IPS-15b (cell line): Measurements from ENCODE around the gene DQX1.

Experiments used
- H3K27me3 ChIP-seq: one replicate; pipeline ENCODE4 v1.6.1; 2013; ENCODE audit warnings: low read length; ENCODE audit not compliant: control insufficient read depth, insufficient read depth
- H3K36me3 ChIP-seq: one replicate; pipeline ENCODE4 v1.6.1; 2013; ENCODE audit warnings: low read length; ENCODE audit not compliant: control insufficient read depth, insufficient read depth
- H3K4me1 ChIP-seq: one replicate; pipeline ENCODE4 v1.6.1; 2013; ENCODE audit warnings: mild to moderate bottlenecking, low read length; ENCODE audit not compliant: control insufficient read depth, insufficient read depth
- H3K4me3 ChIP-seq: one replicate; pipeline ENCODE4 v1.5.1; 2013; ENCODE audit warnings: low read depth, low read length
- H3K9ac ChIP-seq: one replicate; pipeline ENCODE4 v1.6.1; 2013; ENCODE audit warnings: low read depth, mild to moderate bottlenecking, low read length
- H3K9me3 ChIP-seq: one replicate; pipeline ENCODE4 v1.6.1; 2013; ENCODE audit warnings: mild to moderate bottlenecking, low read length; ENCODE audit not compliant: control insufficient read depth, insufficient read depth

DQX1 gene

DNA sequence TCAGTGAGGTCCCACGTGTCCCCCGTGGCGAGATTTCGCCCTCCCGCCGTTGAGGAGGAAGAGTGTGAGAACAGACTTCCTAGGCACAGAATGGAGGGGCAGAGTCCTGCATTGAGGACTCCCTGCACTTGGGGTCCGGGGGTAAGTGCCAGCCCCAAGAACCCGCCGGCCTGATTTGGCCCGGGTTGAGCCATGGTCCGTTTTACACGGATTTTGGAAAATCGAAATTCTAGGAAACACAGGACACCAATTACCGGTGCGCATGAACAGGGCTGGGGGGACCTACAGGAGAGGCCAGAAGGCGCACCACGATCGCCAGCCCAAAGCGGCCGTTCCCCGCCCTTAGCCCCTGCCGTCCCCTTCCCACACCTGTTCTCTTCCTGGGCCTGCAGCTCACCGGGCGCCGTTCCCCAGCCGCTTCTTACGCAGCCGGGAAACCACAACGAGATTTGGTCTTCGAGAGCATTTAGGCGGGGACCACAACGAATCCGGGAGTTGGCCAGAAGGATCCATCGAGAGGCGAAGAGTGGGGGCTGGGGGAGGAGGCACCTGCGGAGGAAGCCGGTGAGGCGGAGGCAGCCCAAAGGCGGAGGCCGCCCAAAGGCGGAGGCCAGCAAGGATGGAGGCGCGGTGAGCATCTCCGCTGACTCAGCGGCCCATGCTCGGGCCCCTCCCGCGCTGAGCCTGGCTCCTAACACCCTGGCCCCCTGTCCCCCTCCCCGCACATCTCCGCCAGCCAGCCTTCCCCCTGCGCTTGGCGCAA, 12.2 kb downstream of the DQX1 start:
- no peak overlapping the region for H3K9ac ChIP-seq
- H3K27me3 ChIP-seq, result peaks cover 99% of the 10 kb centered on the region

DNA sequence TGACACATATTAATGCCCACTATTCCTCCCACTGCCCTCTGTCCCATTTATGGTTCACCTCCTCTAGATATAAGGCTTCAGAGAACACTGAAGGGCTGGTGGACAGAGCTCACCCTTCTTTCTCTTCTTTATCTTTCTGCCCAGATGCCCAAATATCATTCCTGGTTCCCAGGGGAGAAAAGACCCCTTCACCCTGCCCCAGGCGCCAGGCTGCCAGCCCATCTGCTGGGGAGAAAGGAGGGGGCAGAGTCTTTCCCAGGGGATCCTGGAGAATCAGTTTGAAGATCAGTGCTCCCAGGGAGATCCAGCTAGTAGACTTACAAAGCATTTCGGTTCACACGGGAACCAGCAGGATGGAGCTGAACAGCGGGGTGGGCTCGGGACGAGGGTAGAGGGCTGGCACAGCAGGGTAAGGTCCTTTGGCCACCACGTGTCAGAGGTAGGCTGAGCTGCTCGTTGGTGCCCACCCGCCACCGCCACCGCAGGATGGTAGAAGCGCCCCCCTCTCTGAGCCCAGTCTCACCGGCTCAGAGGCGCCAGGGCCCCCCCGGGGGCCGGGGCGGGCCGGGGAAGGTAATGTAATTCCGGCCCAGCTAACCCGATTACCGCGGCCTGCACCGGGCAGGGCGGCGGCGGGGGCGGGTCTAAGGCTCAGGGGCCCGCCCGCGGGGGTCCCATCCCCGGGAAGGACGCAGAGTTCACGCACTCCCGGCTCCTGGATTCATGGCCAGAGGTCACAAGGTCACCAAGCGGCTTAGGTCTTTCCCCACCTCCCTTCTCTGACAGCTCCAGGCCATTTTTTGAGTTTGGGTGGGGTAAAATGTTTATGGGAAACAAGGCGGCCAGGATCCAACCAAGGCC, 13.1 kb downstream of the DQX1 start:
- Histone ChIP-seq H3K4me1 (no peaks in the 10 kb centered on the region), H3K4me3 (peak overlapping the region; percentile 52), H3K36me3 (no peaks in the 10 kb centered on the region), H3K9me3 (peaks cover 6% of the 10 kb centered on the region), H3K27me3 (peaks cover 98% of the 10 kb centered on the region), H3K9ac (no peak overlapping the region)

More for the DNA sequence above, 12.2 kb downstream of the DQX1 start:
- Histone ChIP-seq H3K36me3 (no peaks in the 10 kb centered on the region), H3K4me3 (peak overlapping the region; percentile 52), H3K9me3 (peaks cover 6% of the 10 kb centered on the region), H3K4me1 (no peaks in the 10 kb centered on the region)

DNA sequence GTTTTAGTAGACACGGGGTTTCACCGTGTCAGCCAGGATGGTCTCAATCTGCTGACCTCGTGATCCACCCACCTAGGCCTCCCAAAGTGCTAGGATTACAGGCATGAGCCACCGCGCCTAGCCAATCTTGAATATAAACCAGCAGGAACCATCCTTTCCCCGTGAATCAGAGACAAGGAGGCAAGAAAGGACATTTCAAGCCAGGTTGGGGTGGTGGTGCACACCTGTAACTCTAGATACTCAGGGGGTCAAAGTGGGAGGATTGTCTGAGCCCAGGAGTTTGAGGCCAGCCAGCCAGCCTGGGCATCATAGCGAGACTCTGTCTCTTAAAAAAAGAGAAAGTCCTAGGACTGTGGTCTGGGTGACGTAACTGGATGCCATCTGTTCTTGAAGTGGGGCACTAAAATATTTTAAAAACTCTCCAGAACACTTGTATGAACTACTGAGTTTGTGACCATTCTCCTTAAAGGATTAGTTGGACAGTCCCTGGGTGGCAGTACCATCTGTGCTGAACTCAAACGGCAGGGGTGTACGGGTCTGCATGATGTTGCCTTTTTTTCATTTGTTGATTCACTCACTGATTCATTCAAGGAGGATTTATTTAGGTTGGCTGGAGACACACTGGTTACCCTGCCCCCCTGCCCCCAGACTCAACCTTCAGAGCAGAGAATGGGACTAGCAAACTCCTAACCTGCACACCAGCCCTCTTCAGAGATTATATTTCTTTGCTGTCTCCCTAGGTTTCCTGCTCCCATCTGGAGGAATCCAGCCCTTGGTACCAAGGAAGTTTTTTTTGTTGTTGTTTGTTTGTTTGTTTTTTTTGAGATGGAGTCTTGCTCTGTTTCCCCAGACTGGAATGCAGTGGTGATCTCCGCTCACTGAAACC, 14.7 kb downstream of the DQX1 start:
- Histone ChIP-seq H3K27me3 (peaks cover 85% of the 10 kb centered on the region), H3K36me3 (no peaks in the 10 kb centered on the region), H3K4me3 (no peak overlapping the region), H3K4me1 (peaks cover 3% of the 10 kb centered on the region), H3K9ac (no peak overlapping the region), H3K9me3 (no peaks in the 10 kb centered on the region)

DNA sequence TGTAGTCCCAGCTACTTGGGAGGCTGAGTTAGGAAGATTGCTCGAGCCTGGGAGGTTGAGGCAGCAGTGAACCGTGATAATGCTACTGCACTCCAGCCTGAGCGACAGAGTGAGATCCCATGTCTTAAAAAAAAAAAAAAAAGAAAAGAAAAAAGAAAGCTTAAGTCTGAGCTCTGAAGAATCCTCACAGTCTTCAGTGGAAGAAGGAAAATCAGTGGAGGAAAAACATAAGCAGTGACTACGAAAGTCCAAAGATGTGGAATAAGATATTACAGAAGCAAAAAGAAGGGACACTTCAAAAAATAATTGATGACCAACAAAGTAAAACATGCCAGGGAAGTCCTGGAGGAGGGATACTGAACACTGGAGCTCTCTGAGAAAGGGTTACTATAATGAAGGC, 15.8 kb downstream of the DQX1 start:
- Histone ChIP-seq H3K27me3 (peaks cover 82% of the 10 kb centered on the region), H3K4me1 (peaks cover 3% of the 10 kb centered on the region), H3K9me3 (no peaks in the 10 kb centered on the region), H3K36me3 (peaks cover 3% of the 10 kb centered on the region), H3K9ac (no peak overlapping the region), H3K4me3 (no peak overlapping the region)

DNA sequence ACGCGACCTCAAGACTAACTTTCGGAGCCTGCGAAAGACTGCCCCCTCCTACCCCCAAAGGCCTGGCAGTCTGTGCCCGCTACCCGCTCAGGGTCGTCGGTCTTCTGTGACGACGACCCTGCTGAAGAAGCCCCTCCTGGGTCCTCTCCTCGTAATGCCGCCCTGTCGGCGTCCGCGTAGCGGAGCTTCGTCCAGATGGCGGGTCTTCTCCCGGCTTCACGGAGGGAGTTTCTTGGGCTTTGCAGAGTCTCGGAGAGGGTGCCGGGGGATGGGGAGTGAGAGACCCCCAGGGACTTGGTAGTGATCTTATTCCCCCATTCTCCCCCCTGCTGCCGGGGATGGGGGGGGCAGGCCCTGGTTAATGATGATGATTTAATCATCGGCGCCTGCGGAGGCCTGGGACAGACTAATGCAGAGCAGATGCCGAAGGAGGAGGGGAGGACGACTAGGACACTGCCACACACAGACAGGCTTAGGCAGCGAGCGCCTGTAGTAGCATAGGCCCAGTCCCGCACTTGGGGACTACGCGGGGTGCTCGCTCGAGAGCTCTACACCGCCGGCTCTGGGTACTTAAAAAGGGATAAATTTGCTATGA, 18.0 kb downstream of the DQX1 start:
- Histone ChIP-seq H3K4me1 (peaks cover 3% of the 10 kb centered on the region), H3K27me3 (peaks cover 83% of the 10 kb centered on the region), H3K9ac (peak overlapping the region; percentile 81)

DNA sequence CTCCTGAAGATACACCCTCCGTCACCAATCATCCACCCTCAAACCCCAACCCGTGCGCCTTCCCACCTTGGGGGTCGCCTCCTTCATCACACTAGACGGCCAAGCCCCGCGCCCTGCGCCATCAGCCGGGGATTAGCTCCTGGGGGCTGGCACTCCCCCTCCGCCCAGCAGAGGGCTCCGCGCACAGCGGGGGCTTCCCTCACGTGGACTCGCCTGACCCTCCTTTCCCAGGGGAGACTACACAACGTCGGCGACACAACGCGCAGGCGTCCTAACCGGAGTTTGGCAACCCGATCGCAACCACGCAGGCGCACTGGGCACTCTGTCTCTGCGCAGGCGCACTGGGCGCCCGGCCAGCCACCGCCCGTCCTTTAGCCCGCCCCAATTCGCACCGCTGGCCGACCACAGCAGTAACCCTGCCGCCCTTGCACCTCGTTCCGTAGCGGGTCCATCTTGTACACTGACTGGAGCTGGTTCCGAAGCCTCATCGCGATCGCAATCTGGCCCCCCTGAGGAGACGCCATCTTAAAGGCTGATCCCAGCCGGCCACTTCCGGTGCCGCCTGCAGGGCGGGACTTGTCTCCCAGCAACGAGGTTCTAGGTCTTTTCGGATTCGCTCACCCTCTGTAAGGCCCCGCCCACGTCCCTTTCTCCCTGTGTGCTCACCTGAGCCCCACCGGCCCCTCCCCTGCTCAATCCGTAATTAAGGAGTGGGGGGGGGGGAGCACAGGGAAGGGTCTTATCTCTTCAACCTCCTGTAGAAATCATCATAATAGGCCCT, 18.7 kb downstream of the DQX1 start, which contains the start of gene PCGF1:
Gene PCGF1, minus strand, starts transcription at position 551 of the 781 bp plus-strand sequence. Its CDS starts 27 bp downstream, at position 524.
- Histone ChIP-seq H3K27me3 (peaks cover 83% of the 10 kb centered on the region), H3K9me3 (no peaks in the 10 kb centered on the region), H3K4me1 (peaks cover 3% of the 10 kb centered on the region), H3K4me3 (peak within 1 kb of the TSS; percentile 93), H3K9ac (peak within 1 kb of the TSS; percentile 84), H3K36me3 (peaks cover 4% of the 10 kb centered on the region)

More for the DNA sequence above, 18.0 kb downstream of the DQX1 start:
- H3K4me3 ChIP-seq, result peak overlapping the region; percentile 93
- no peaks in the 10 kb centered on the region for H3K9me3 ChIP-seq
- peaks cover 4% of the 10 kb centered on the region for H3K36me3 ChIP-seq

DNA sequence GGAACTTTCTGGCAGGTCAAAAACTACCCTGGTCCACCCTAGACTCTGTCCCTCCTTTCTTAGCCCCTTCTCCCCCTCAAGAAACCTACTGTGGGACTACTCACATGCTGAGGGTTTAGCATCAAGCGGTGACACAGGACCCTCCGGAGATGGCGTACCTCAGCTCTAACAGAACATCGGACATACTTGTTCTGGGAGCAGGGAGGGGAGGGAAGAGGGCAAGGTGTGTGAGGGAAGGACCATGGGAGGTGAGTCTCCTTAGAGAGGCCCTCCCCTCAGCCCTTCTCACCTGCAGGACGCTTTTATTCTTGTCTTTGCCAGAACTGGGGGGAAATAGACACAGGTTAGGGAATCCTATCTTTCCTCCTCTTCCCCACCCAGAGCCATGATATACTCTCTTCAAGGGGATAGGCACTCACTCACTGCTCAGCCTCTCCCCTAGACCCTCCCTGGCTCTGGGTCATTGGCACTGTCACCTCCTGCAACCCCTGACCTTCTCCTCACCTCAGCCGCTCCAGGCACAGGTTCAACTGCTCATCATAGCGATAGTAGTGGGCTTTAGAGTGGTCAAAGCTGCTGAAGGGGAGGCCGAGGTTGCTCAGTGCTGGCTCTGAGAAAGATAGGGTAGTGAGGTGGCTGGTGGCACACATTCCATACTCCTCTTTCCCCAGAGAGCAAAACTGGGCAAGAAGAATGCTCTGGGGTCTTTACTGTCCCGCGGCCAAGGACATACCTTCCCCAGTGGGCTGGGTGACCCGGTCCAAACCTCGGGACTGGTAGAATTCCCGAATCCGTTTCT, 20.4 kb downstream of the DQX1 start:
- H3K27me3 ChIP-seq, result peaks cover 83% of the 10 kb centered on the region
- no peak overlapping the region for H3K9ac ChIP-seq
- no peak overlapping the region for H3K4me3 ChIP-seq
- H3K4me1 ChIP-seq, result peaks cover 3% of the 10 kb centered on the region
- no peaks in the 10 kb centered on the region for H3K9me3 ChIP-seq
- H3K36me3 ChIP-seq, result peaks cover 4% of the 10 kb centered on the region

DNA sequence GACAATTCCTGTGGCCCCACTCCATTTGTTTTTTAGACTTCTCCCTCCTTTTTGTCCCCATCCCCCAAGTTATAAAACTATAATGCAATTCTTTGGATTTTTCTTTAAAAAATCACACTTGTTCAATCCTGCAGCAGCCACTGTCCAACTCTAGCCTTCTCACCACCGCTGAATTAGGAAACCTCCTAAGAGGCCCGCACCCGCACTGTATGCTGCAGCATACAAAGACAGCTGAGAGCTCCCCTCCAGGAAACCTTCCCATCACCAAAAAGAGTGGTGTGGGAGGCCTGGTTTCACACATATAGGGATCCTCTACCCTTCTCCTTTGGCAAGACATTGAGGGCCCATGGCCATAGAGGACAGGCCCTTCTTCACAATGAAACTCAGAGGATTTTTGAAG, 21.4 kb downstream of the DQX1 start:
- H3K27me3 ChIP-seq, result peaks cover 83% of the 10 kb centered on the region
- H3K4me1 ChIP-seq, result peaks cover 3% of the 10 kb centered on the region
- no peak overlapping the region for H3K9ac ChIP-seq
- peak overlapping the region; percentile 48 for H3K4me3 ChIP-seq
- H3K36me3 ChIP-seq, result peaks cover 4% of the 10 kb centered on the region
- H3K9me3 ChIP-seq, result no peaks in the 10 kb centered on the region

DNA sequence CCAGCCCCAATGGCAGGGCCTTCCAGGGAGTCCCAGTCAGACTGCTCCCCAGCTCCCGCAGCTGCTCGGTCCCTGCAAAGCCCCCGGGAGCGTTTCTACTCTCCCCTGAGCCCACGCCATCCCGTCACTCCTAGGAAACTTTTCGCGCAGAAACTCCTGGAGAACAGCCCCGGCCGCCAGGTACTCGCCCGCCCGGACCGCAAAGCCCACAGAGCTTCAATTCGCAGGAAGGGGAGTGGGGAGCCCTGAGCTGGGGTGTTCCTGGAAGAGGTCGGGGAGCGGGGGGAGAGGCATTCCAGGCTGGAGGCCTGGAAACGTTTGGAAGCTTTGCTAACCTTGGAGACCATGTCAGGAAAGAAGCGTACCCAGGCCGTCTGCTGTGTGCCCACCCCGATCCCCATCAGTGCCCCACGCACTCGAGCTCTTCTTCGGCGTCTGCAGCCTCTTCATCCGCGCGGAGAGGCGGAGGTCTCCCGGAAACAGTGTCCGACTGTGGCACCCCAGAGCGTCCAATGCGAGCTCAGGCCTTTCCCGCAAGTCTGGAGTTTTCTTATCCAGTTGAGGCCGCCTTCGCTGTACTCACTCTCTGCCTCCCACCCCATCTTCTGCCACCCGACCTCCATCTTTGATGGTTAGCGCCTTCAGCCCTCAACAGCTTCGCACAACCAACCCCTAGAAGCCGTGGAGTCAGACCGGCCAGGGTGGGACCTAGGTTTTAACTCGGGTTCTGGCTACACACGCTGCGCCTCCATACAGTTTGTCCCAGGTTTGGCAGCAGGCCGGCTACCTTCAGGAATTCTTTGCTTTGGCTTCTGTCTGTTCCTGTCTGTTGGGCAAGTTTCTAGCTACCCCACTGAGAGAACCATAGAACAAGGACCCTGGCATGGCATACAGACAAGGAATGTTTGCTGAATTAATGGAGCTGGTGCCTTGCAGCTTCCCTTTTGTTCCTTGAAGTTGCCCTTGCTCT, 22.2 kb downstream of the DQX1 start:
- H3K27me3 ChIP-seq, result peaks cover 83% of the 10 kb centered on the region
- H3K36me3 ChIP-seq, result peaks cover 4% of the 10 kb centered on the region
- H3K9me3 ChIP-seq, result no peaks in the 10 kb centered on the region
- H3K4me3 ChIP-seq, result peak overlapping the region; percentile 48
- peaks cover 3% of the 10 kb centered on the region for H3K4me1 ChIP-seq
- H3K9ac ChIP-seq, result peak overlapping the region; percentile 60
